HUES6 (cell line): Measurements from ENCODE around the gene PALLD.
"Not testable (repeated sequence)": the region's sequence is repeated elsewhere in the genome, so short reads cannot be mapped to it uniquely, and the experiment has no call there.

Experiments used
- H3K27ac ChIP-seq: 2 replicates; pipeline ENCODE4 v1.7.0; 2013; ENCODE audit warnings: low read depth, mild to moderate bottlenecking, low read length, inconsistent platforms
- H3K27me3 ChIP-seq: 2 replicates; pipeline ENCODE4 v1.6.1; 2013; ENCODE audit warnings: low read length; ENCODE audit not compliant: control insufficient read depth, insufficient read depth
- H3K36me3 ChIP-seq: 2 replicates; pipeline ENCODE4 v1.6.1; 2013; ENCODE audit warnings: low read length; ENCODE audit not compliant: control insufficient read depth, insufficient read depth
- H3K4me1 ChIP-seq: 2 replicates; pipeline ENCODE4 v1.6.1; 2013; ENCODE audit warnings: low read length; ENCODE audit not compliant: control insufficient read depth, insufficient read depth
- H3K4me3 ChIP-seq: 2 replicates; pipeline ENCODE4 v1.5.1; 2013; ENCODE audit warnings: low read depth, low read length
- H3K9ac ChIP-seq: one replicate; pipeline ENCODE4 v1.6.1; 2013; ENCODE audit warnings: mild to moderate bottlenecking, low read length
- H3K9me3 ChIP-seq: 2 replicates; pipeline ENCODE4 v1.6.1; 2013; ENCODE audit warnings: low read depth, low read length; ENCODE audit not compliant: control insufficient read depth, insufficient read depth

PALLD gene

GRCh38 chr4:168513826-168514225 is 17.0 kb downstream of the PALLD start:
- H3K36me3 ChIP-seq, H3K4me3 ChIP-seq, H3K27ac ChIP-seq, H3K9ac ChIP-seq, H3K4me1 ChIP-seq, H3K9me3 ChIP-seq, H3K27me3 ChIP-seq: not testable (repeated sequence)

DNA sequence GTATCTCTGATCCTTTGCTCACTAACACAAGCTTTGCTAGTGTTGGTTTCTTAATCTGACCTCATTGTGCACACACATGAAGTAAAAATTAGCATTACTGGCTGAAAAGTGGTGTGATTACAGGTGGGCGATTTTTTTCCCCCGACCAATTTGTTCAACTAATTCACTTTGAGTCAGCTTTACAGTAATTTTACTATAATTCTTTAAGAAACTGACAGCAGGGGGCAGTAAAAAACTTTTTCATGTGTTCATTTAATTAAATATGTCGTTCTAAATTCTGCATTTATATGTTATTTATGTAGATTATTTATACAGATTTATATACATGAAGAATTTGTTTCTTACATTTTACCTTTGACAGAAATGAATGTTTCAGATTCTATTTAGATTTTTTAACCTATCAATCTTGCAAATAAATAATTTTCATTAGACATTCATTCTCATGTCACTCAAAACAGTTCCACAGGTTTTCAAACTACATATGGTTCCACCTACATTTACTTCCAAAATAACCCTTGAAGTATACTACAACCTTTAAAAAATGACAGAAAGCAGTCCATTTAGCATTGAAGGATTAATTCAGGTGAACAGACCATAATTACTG is 17.5 kb downstream of the PALLD start:
- Histone ChIP-seq H3K9me3 (no peaks in the 10 kb centered on the region), H3K27ac (no peak overlapping the region), H3K27me3 (no peaks in the 10 kb centered on the region), H3K36me3 (no peaks in the 10 kb centered on the region), H3K9ac (no peak overlapping the region), H3K4me3 (no peak overlapping the region), H3K4me1 (no peaks in the 10 kb centered on the region)

DNA sequence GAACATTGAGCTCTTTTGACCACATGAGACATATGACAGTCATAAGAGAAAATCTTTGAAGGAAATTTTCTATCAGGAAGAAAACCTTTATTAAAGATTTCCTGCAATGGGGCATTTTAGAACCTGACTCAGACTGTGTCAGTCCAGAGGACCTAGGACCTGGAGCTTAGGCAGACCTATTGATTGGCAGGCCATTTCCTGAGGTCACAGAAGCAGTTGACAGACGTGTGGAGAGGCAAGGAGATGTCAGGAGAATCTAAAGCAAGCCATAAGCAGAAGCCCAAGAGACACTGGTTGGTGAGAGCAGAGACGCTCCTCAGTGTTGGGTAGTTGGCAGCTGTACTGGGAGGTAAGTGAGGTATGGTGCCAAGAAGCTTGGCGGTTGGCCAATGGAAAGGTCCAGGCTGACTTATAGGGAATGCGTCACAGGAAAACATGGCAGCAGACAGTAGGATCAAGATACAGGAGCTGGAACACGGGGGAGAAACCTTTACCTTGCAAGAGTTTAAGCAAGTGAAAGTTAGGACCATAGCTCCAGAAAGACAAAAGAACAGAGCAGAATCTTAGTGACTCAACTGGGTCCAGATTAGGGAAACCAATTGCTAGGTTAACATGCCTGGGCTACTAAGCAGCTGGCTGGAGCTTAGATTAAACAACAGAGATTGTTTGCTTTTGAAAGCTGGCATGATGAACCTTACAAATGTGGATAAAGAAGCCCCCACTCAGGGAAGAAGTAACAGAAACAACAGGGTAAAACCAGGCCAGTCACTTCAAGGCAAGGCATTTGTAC is 18.6 kb downstream of the PALLD start:
- no peak overlapping the region for H3K4me3 ChIP-seq
- no peak overlapping the region for H3K9ac ChIP-seq
- no peaks in the 10 kb centered on the region for H3K4me1 ChIP-seq
- no peak overlapping the region for H3K27ac ChIP-seq
- no peaks in the 10 kb centered on the region for H3K36me3 ChIP-seq
- no peaks in the 10 kb centered on the region for H3K9me3 ChIP-seq
- no peaks in the 10 kb centered on the region for H3K27me3 ChIP-seq

- Histone ChIP-seq H3K4me1 (no peaks in the 10 kb centered on the region), H3K9me3 (no peaks in the 10 kb centered on the region), H3K4me3 (no peak overlapping the region), H3K27me3 (no peaks in the 10 kb centered on the region), H3K9ac (no peak overlapping the region), H3K36me3 (no peaks in the 10 kb centered on the region), H3K27ac (no peak overlapping the region)
Observed at GRCh38 chr4:168516841-168517240, 20.0 kb downstream of the PALLD start.

DNA sequence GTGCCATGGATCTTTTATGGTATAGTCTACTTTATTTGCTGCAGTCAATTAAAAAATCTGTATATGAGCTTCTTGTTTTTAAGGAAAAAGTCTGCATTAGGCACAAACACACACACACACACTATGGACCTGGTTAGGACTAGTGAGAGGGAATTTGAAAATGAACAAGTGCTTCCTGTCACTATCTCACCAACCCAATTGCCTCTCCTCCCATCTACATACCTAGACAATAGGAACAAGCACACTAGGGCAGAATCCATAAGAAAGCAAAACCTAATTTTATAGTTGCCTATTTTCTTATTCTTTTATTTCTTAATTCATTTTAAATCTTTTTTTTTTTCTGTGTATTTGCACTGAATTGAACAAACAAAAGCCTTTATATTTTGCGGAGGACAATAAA is 22.7 kb downstream of the PALLD start:
- Histone ChIP-seq H3K27ac (no peak overlapping the region), H3K4me3 (no peak overlapping the region), H3K27me3 (no peaks in the 10 kb centered on the region), H3K9me3 (no peaks in the 10 kb centered on the region), H3K36me3 (no peaks in the 10 kb centered on the region), H3K9ac (no peak overlapping the region), H3K4me1 (no peaks in the 10 kb centered on the region)

GRCh38 chr4:168521721-168522120 is 24.9 kb downstream of the PALLD start:
- no peaks in the 10 kb centered on the region for H3K9me3 ChIP-seq
- H3K36me3 ChIP-seq, result no peaks in the 10 kb centered on the region
- no peak overlapping the region for H3K27ac ChIP-seq
- no peaks in the 10 kb centered on the region for H3K4me1 ChIP-seq
- no peak overlapping the region for H3K9ac ChIP-seq
- no peaks in the 10 kb centered on the region for H3K27me3 ChIP-seq
- no peak overlapping the region for H3K4me3 ChIP-seq

- Histone ChIP-seq H3K27ac (no peak overlapping the region), H3K36me3 (no peaks in the 10 kb centered on the region)
Observed at GRCh38 chr4:168522356-168522755, 25.5 kb downstream of the PALLD start.

DNA sequence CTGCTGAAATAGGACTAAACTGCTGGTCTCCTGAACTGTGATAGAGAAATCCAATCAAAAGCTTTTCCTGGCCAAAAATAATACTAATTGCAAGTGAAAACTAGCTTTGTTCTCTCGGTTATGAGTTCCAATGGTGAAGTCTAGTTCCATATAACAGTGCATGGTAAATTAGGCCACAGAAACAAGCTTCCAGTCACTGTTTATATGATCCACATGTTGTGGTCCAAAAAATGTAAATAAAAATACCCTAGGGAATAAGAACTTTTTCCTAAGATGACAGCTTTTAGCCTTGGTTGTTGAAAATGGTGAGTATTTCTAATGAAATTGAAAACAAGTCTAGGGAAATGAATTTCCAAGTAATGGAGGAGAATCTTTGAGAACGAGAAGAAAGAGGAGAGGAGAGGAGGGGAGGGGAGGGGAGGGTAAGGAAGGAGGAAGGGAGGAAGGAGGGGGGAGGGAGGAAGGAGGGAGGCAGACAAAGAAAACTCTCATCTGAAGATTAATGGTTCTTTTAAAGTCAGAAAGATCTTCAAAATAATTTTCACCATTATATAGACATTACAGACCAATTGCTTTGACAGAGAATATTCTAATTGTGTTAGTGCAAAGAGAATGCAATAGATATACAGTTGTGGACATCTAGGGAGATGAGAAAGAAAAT is 26.1 kb downstream of the PALLD start:
- no peak overlapping the region for H3K27ac ChIP-seq
- H3K27me3 ChIP-seq, result no peaks in the 10 kb centered on the region
- H3K9me3 ChIP-seq, result no peaks in the 10 kb centered on the region
- H3K4me1 ChIP-seq, result no peaks in the 10 kb centered on the region
- H3K9ac ChIP-seq, result no peak overlapping the region
- no peaks in the 10 kb centered on the region for H3K36me3 ChIP-seq
- H3K4me3 ChIP-seq, result no peak overlapping the region

More at GRCh38 chr4:168522356-168522755, 25.5 kb downstream of the PALLD start:
- Histone ChIP-seq H3K9ac (no peak overlapping the region), H3K4me3 (no peak overlapping the region), H3K27me3 (no peaks in the 10 kb centered on the region), H3K9me3 (no peaks in the 10 kb centered on the region), H3K4me1 (no peaks in the 10 kb centered on the region)

- Histone ChIP-seq H3K36me3 (no peaks in the 10 kb centered on the region), H3K4me3 (no peak overlapping the region), H3K9ac (no peak overlapping the region), H3K9me3 (no peaks in the 10 kb centered on the region), H3K27me3 (no peaks in the 10 kb centered on the region), H3K27ac (no peak overlapping the region), H3K4me1 (no peaks in the 10 kb centered on the region)
Observed at GRCh38 chr4:168524006-168524405, 27.2 kb downstream of the PALLD start.

DNA sequence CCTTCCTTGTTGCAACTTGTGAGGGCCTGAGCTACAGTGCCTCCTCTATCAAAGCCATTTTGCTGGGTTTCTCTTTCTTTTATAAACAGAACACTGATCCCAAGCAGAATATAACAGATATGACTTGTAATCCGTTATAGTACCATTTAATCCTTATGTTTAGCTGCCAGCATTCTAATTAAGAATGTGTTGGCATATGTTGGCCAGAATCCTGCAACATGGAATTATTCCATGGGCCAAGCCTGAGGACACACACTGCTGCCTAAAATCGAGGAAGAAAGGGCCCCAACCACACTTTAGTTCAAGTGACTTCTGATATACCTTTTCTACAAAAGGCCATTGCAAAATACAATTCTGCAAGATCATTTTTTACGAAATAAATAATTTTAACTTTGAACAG is 28.0 kb downstream of the PALLD start:
- H3K36me3 ChIP-seq, result no peaks in the 10 kb centered on the region
- no peaks in the 10 kb centered on the region for H3K27me3 ChIP-seq
- no peaks in the 10 kb centered on the region for H3K4me1 ChIP-seq
- H3K4me3 ChIP-seq, result no peak overlapping the region
- H3K9ac ChIP-seq, result no peak overlapping the region
- no peak overlapping the region for H3K27ac ChIP-seq
- H3K9me3 ChIP-seq, result no peaks in the 10 kb centered on the region

GRCh38 chr4:168527560-168527959 is 30.7 kb downstream of the PALLD start:
- Histone ChIP-seq H3K4me1 (no peaks in the 10 kb centered on the region), H3K9me3 (no peaks in the 10 kb centered on the region), H3K27me3 (no peaks in the 10 kb centered on the region), H3K9ac (no peak overlapping the region), H3K4me3 (no peak overlapping the region), H3K36me3 (no peaks in the 10 kb centered on the region), H3K27ac (no peak overlapping the region)
